C4-2B (cell line): Measurements from ENCODE around the gene CCSER2.

Experiments
- H3K27ac ChIP-seq: fragments of 450-650 bp; 2 replicates; pipeline ENCODE4 v1.5.1; 2017
- CTCF ChIP-seq: fragments of 450-650 bp; conservative IDR thresholded peaks from 2 replicates; pipeline ENCODE4 v1.5.1; 2017; ENCODE audit warnings: mild to moderate bottlenecking
- ZFX ChIP-seq: fragments of 450-650 bp; IDR thresholded peaks from 2 replicates; pipeline ENCODE4 v1.6.1; 2017

The CCSER2 gene

GRCh38 chr10:84366041-84366440 is 37.7 kb downstream of the CCSER2 start:
- H3K27ac ChIP-seq, result no peak overlapping the region

GRCh38 chr10:84367256-84367655 is 38.9 kb downstream of the CCSER2 start:
- H3K27ac ChIP-seq, result no peak overlapping the region
- TF ChIP-seq CTCF (no peak), ZFX (no peak)

More at GRCh38 chr10:84366041-84366440, 37.7 kb downstream of the CCSER2 start:
- TF ChIP-seq ZFX, result no peak
- TF ChIP-seq CTCF, result no peak

GRCh38 chr10:84368828-84369227 is 40.4 kb downstream of the CCSER2 start:
- no peak overlapping the region for H3K27ac ChIP-seq
- TF ChIP-seq ZFX, result no peak
- TF ChIP-seq CTCF, result no peak

- TF ChIP-seq ZFX (no peak), CTCF (no peak)
- H3K27ac ChIP-seq, result no peak overlapping the region
Measured at GRCh38 chr10:84370283-84370682, 41.9 kb downstream of the CCSER2 start.

- TF ChIP-seq CTCF (no peak), ZFX (no peak)
Measured at GRCh38 chr10:84371944-84372343, 43.6 kb downstream of the CCSER2 start.

GRCh38 chr10:84373000-84373399 is 44.6 kb downstream of the CCSER2 start:
- no peak overlapping the region for H3K27ac ChIP-seq
- TF ChIP-seq CTCF (no peak), ZFX (no peak)

More at GRCh38 chr10:84371944-84372343, 43.6 kb downstream of the CCSER2 start:
- no peak overlapping the region for H3K27ac ChIP-seq

- TF ChIP-seq CTCF, result no peak
- TF ChIP-seq ZFX, result no peak
- H3K27ac ChIP-seq, result no peak overlapping the region
Measured at GRCh38 chr10:84374455-84374854, 46.1 kb downstream of the CCSER2 start.
